ENCODE data around the gene TPCN2. TPM values are rescaled to one million over a fixed set of nuclear protein-coding genes. Genes with fewer than 3 reads are reported as not detected.

TPCN2 gene
- total RNA-seq, 1 experiment from 2014 or later = 15.2 TPM

GRCh38 chr11:69094915-69095290, 46.2 kb downstream of the TPCN2 start:
- Histone ChIP-seq H3K4me2 (ENCODE audit: low read length) (no peak overlapping the region), H4K20me1 (ENCODE audit: insufficient read depth) (no peaks in the 10 kb centered on the region), H3K9ac (ENCODE audit: low read length) (no peak overlapping the region), H3K27ac (ENCODE audit: low read depth, low read length) (no peak overlapping the region), H2AFZ (ENCODE audit: low read depth, low read length, poor library complexity, severe bottlenecking) (no peak overlapping the region), H3K36me3 (ENCODE audit: control insufficient read depth in 1 of 2, insufficient read depth in 2 of 2, low read length in 2 of 2) (peaks cover 0 to 6% of the 10 kb centered on the region in 2 experiments; a peak in 1 of 4 replicates), H3K9me2 (ENCODE audit: insufficient read depth) (no peaks in the 10 kb centered on the region), H3K4me3 (replicated peaks in 1 of 2; ENCODE audit: low read depth in 1 of 2, low read length in 2 of 2) (no peak overlapping the region), H3K9me3 (ENCODE audit: control insufficient read depth in 1 of 2, insufficient read depth in 1 of 2, low read depth in 1 of 2, low read length in 2 of 2) (no peaks in the 10 kb centered on the region), H3K27me3 (ENCODE audit: insufficient read depth, low read length) (no peaks in the 10 kb centered on the region), H3K79me2 (ENCODE audit: insufficient read depth, low read length) (no peaks in the 10 kb centered on the region), H3K4me1 (ENCODE audit: control insufficient read depth in 1 of 2, insufficient read depth in 2 of 2, low read length in 2 of 2) (peaks cover 11 to 15% of the 10 kb centered on the region in 2 experiments)
- no TSS peak for BruUV-seq (replicated peaks)
- ATAC-seq (no peak; the same call in 1 of the 2 replicates), DNase-seq (ENCODE audit: low read depth, low spot score) (no peak)
- ChIA-PET CTCF (no interaction called here), RAD21 (ENCODE audit: low non-redundant PET in 1 of 2, low total read pairs in 2 of 2, uncharacterized antibody in 2 of 2, unreplicated experiment in 2 of 2) (no interaction called here), POLR2A (no interaction called here)
- TF ChIP-seq EZH2 (IDR thresholded peaks at IDR 0.05) = no peak
- no peak for TF ChIP-seq ZFX (IDR thresholded peaks at IDR 0.05)
- TF ChIP-seq SP1 (IDR thresholded peaks at IDR 0.05; ENCODE audit: low read depth) = no peak
- no peak for TF ChIP-seq EGR1 (IDR thresholded peaks at IDR 0.05; ENCODE audit: low read depth)
- TF ChIP-seq CTCF (IDR thresholded peaks at IDR 0.05 in 2 of 3, conservative IDR thresholded peaks at IDR 0.05 in 1 of 3; ENCODE audit: borderline replicate concordance in 1 of 3, insufficient read depth in 1 of 3, low read depth in 2 of 3, low read length in 2 of 3) = no peak
- TF ChIP-seq EZH2phosphoT487 (IDR thresholded peaks at IDR 0.05; ENCODE audit: borderline replicate concordance) = no peak
- no peak for TF ChIP-seq ZNF274 (IDR thresholded peaks at IDR 0.05; ENCODE audit: low read depth, low read length)
- no peak for TF ChIP-seq CEBPB (IDR thresholded peaks at IDR 0.05; ENCODE audit: low read depth)
- intact Hi-C loops (cut with micrococcal nuclease) = no loop called here

DNA sequence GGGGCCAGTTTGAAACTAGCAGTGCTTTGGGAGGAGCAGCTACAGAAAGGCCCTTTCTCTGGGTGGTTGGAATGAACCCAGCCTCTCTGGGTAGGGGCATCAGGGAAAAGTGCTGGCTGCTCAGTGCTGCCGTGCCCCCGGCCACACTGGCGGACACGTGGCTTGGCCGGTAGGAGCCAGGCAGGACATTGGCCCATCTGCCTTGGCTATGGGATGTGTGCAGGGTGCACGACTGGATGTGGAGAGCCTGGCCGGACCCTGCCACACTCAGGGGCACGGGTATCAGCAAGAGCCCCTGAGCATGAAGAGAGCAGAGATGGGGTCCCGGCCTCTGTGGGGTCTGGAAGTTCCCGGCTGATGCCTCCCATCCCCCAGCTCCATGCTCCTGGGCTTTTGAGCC, 46.6 kb downstream of the TPCN2 start:
- no peak for ATAC-seq
- no TSS peak for BruUV-seq (replicated peaks)
- CTCF ChIA-PET = no interaction called here
- no peak for TF ChIP-seq POLR2A (IDR thresholded peaks at IDR 0.05; ENCODE audit: borderline replicate concordance, extremely low read depth, insufficient read depth, insufficient read length)
- TF ChIP-seq, protein P1, sequence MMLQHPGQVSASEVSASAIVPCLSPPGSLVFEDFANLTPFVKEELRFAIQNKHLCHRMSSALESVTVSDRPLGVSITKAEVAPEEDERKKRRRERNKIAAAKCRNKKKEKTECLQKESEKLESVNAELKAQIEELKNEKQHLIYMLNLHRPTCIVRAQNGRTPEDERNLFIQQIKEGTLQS (IDR thresholded peaks at IDR 0.05) = no peak
- TF ChIP-seq, protein P2, sequence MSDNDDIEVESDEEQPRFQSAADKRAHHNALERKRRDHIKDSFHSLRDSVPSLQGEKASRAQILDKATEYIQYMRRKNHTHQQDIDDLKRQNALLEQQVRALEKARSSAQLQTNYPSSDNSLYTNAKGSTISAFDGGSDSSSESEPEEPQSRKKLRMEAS (IDR thresholded peaks at IDR 0.05) = no peak
- no peak for TF ChIP-seq RAD21 (IDR thresholded peaks at IDR 0.05; ENCODE audit: low read depth)
- TF ChIP-seq CBX3 (IDR thresholded peaks at IDR 0.05; ENCODE audit: low read depth) = no peak
- no peak for TF ChIP-seq CEBPB (IDR thresholded peaks at IDR 0.05; ENCODE audit: low read depth)
- no peak for TF ChIP-seq TCF7L2 (IDR thresholded peaks at IDR 0.05; ENCODE audit: borderline replicate concordance, extremely low read depth, insufficient read depth, insufficient read length)
- TF ChIP-seq SP1 (IDR thresholded peaks at IDR 0.05; ENCODE audit: low read depth) = no peak
- no peak for TF ChIP-seq YY1 (IDR thresholded peaks at IDR 0.05; ENCODE audit: extremely low read depth, insufficient replicate concordance, low read depth, low read length)
- TF ChIP-seq SIN3A (IDR thresholded peaks at IDR 0.05; ENCODE audit: low read depth) = no peak
- TF ChIP-seq ZBTB33 (IDR thresholded peaks at IDR 0.05; ENCODE audit: extremely low read depth, insufficient replicate concordance, low read length) = no peak
- TF ChIP-seq FOSL1 (IDR thresholded peaks at IDR 0.05; ENCODE audit: low read depth) = no peak
- no peak for TF ChIP-seq POLR2AphosphoS5 (IDR thresholded peaks at IDR 0.05; ENCODE audit: low read depth, low read length)

More for the DNA sequence above, 46.6 kb downstream of the TPCN2 start:
- Histone ChIP-seq H3K9ac (ENCODE audit: low read length) (no peak overlapping the region), H3K4me1 (ENCODE audit: control insufficient read depth in 1 of 2, insufficient read depth in 2 of 2, low read length in 2 of 2) (peaks cover 11 to 15% of the 10 kb centered on the region in 2 experiments), H3K79me2 (ENCODE audit: insufficient read depth, low read length) (no peaks in the 10 kb centered on the region), H3K4me2 (ENCODE audit: low read length) (no peak overlapping the region), H3K27me3 (ENCODE audit: insufficient read depth, low read length) (no peaks in the 10 kb centered on the region), H3K4me3 (replicated peaks in 1 of 2; ENCODE audit: low read depth in 1 of 2, low read length in 2 of 2) (no peak overlapping the region), H3K36me3 (ENCODE audit: control insufficient read depth in 1 of 2, insufficient read depth in 2 of 2, low read length in 2 of 2) (peaks cover 0 to 2% of the 10 kb centered on the region in 2 experiments; a peak in 1 of 4 replicates), H3K9me3 (ENCODE audit: control insufficient read depth in 1 of 2, insufficient read depth in 1 of 2, low read depth in 1 of 2, low read length in 2 of 2) (no peaks in the 10 kb centered on the region), H2AFZ (ENCODE audit: low read depth, low read length, poor library complexity, severe bottlenecking) (no peak overlapping the region), H3K9me2 (ENCODE audit: insufficient read depth) (no peaks in the 10 kb centered on the region), H4K20me1 (ENCODE audit: insufficient read depth) (no peaks in the 10 kb centered on the region), H3K27ac (ENCODE audit: low read depth, low read length) (no peak overlapping the region)
- RAD21 ChIA-PET (ENCODE audit: low non-redundant PET in 1 of 2, low total read pairs in 2 of 2, uncharacterized antibody in 2 of 2, unreplicated experiment in 2 of 2) = no interaction called here
- DNase-seq (ENCODE audit: low read depth, low spot score) = no peak
- POLR2A ChIA-PET = no interaction called here
- intact Hi-C loops (cut with micrococcal nuclease) = no loop called here
